GM10248 (cell line): Measurements from ENCODE around the gene CCDC112.
"Not testable (repeated sequence)": the region's sequence is repeated elsewhere in the genome, so short reads cannot be mapped to it uniquely, and the experiment has no call there.

Experiments
- CTCF ChIA-PET: fragments of 300-600 bp; sonication (Branson Sonifier 250); formaldehyde crosslinking; extraction: SDS; loops from one replicate; lab custom pipeline; 2021; ENCODE audit warnings: antibody characterized with exemption; lab: Yijun Ruan, JAX
- POLR2A ChIA-PET: fragments of 350-650 bp; sonication (Branson Sonifier 250); formaldehyde crosslinking; extraction: SDS; loops from one replicate; lab custom pipeline; 2020; ENCODE audit warnings: antibody characterized with exemption; lab: Yijun Ruan, JAX
- DNase-seq: peaks from one replicate; pipeline ENCODE4 v3.0.0; 2012; ENCODE audit errors: extremely low spot score
- CTCF ChIP-seq: IDR thresholded peaks from 2 replicates; pipeline ENCODE4 v1.5.1; 2012; ENCODE audit warnings: mild to moderate bottlenecking, low read depth; ENCODE audit errors: extremely low read depth, missing control alignments, control extremely low read depth

Gene CCDC112

GRCh38 chr5:115329475-115329874 lies 33.0 kb upstream of the CCDC112 start:
- CTCF ChIA-PET = interaction anchor here (1.3 to 3.4 kb wide), 2 partner anchors 20 to 27 kb away, joined by 3 to 14 read pairs; no protein-coding TSS in a partner anchor
- no peak for TF ChIP-seq CTCF
- POLR2A ChIA-PET = no interaction called here
- no peak for DNase-seq

GRCh38 chr5:115328617-115329274 lies 32.3 kb upstream of the CCDC112 start:
- DNase-seq, POLR2A ChIA-PET: not testable (repeated sequence)
- CTCF ChIA-PET = interaction anchor here (1.3 to 3.4 kb wide), 2 partner anchors 20 to 28 kb away, joined by 3 to 14 read pairs; no protein-coding TSS in a partner anchor

GRCh38 chr5:115325296-115325959 lies 29.0 kb upstream of the CCDC112 start:
- POLR2A ChIA-PET = no interaction called here
- CTCF ChIA-PET = interaction anchor here (0.9 to 1.9 kb wide), 6 partner anchors 9 to 211 kb away, joined by 3 to 7 read pairs (median 4); no protein-coding TSS in a partner anchor
- no peak for TF ChIP-seq CTCF
- DNase-seq = no peak

DNA sequence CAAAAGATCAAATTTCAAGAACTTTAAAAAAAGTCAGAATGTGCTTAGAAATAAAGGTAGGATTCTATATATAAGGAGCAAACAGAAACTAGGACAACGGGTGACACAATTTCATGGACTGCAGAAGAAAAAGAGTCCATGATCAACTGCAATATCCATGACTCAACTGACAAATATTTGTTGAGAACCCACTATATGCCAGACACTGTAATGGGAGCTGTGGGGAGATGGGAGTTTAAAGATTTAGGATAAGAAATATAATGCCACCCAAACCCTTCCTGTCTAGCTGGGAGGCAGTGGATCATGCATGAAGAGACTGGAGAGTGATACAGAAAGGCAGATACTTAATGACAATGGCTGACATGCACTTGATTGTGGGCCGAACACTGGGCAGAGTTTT lies 27.6 kb upstream of the CCDC112 start:
- no peak for DNase-seq
- TF ChIP-seq CTCF = no peak
- CTCF ChIA-PET = interaction anchor here (1.0 to 1.4 kb wide), 2 partner anchors 9 to 130 kb away, joined by 3 read pairs; no protein-coding TSS in a partner anchor
- POLR2A ChIA-PET = no interaction called here

DNA sequence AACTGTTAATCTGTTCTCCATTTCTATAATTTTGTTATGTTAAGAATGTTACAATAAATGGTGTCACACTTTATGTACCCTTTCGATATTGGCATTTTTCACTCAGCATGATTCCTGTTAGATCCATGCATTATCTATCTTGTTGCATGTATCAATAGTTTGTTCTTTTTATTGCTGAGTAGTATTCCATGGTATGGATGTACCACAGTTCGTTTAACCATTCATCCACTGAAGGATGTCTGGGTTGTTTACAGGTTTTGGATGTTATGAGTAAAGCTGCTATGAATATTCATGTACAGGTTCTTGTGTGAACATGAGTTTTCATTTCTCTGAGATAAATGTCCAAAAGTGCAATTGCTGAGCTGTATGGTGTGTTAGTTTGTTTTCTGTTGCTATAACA lies 26.3 kb upstream of the CCDC112 start:
- no peak for TF ChIP-seq CTCF
- CTCF ChIA-PET = interaction anchor here (1.9 kb wide), 1 partner anchor 13 kb away, joined by 10 read pairs; no protein-coding TSS in a partner anchor
- no peak for DNase-seq
- POLR2A ChIA-PET = no interaction called here

- no peak for TF ChIP-seq CTCF
- POLR2A ChIA-PET = no interaction called here
- no peak for DNase-seq
- CTCF ChIA-PET = interaction anchor here (1.9 kb wide), 1 partner anchor 11 kb away, joined by 10 read pairs; no protein-coding TSS in a partner anchor
Measured at GRCh38 chr5:115321309-115321708, 24.9 kb upstream of the CCDC112 start.

DNA sequence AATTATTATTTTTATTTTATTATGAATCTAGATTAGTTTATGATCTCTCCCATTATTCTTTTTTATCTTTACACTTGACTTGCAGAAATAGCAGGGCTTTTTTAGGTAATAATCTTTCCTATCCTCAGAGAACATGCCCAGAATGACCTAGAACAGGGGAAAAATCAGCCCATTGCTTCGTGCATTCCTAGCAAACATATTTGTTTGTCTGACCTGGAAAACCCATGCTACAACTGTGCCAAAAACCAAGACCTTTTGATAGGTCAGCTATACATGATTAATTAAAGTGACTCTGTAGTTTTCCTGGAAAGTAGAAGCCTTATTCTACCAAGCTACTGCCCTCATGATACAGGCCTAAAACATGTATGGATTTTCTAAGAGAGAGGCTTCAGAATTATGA lies 24.1 kb upstream of the CCDC112 start:
- no peak for TF ChIP-seq CTCF
- ChIA-PET POLR2A (no interaction called here), CTCF (interaction anchor here (0.9 to 1.9 kb wide), 2 partner anchors 10 to 17 kb away, joined by 3 to 10 read pairs; no protein-coding TSS in a partner anchor)
- DNase-seq = no peak
